HG02852 (cell line): ENCODE measurements around the gene MGRN1.
A peak's percentile ranks its signal among the peaks of the same experiment; 100 is the strongest.

Experiments
- ATAC-seq: cut with Tn5 transposase; IDR thresholded peaks from one replicate; pipeline ENCODE4 v1.9.1; 2021; ENCODE audit warnings: mild to moderate bottlenecking, moderate library complexity; ENCODE audit not compliant: unreplicated experiment

Gene MGRN1

GRCh38 chr16:4624015-4624826, at the start of gene MGRN1:
Gene MGRN1, plus strand, starts transcription at chr16:4624826. Its CDS starts 135 bp downstream, at chr16:4624961.
- ATAC-seq = peak; percentile 70

GRCh38 chr16:4574919-4575705, 49.5 kb upstream of the MGRN1 start:
- ATAC-seq = no peak

- ATAC-seq = no peak
Measured at GRCh38 chr16:4576008-4576407, 48.6 kb upstream of the MGRN1 start.

GRCh38 chr16:4578961-4579530, 45.6 kb upstream of the MGRN1 start:
- ATAC-seq = no peak

GRCh38 chr16:4580250-4580649, 44.4 kb upstream of the MGRN1 start:
- ATAC-seq = no peak

- no peak for ATAC-seq
Measured at GRCh38 chr16:4583906-4584305, 40.7 kb upstream of the MGRN1 start.

GRCh38 chr16:4586291-4586690, 38.3 kb upstream of the MGRN1 start:
- ATAC-seq = no peak

GRCh38 chr16:4588386-4588785, 36.2 kb upstream of the MGRN1 start:
- no peak for ATAC-seq

- ATAC-seq = no peak
Measured at GRCh38 chr16:4588961-4589360, 35.7 kb upstream of the MGRN1 start.

- ATAC-seq = no peak
Measured at GRCh38 chr16:4591191-4591590, 33.4 kb upstream of the MGRN1 start.

- ATAC-seq = no peak
Measured at GRCh38 chr16:4591706-4592470, 32.7 kb upstream of the MGRN1 start.

GRCh38 chr16:4593086-4593485, 31.5 kb upstream of the MGRN1 start:
- ATAC-seq = no peak

GRCh38 chr16:4594433-4595410, 29.9 kb upstream of the MGRN1 start:
- ATAC-seq = no peak

GRCh38 chr16:4597174-4597573, 27.5 kb upstream of the MGRN1 start:
- no peak for ATAC-seq

GRCh38 chr16:4599037-4599436, 25.6 kb upstream of the MGRN1 start:
- ATAC-seq = no peak

- no peak for ATAC-seq
Measured at GRCh38 chr16:4599545-4599944, 25.1 kb upstream of the MGRN1 start.

GRCh38 chr16:4601036-4601863, 23.4 kb upstream of the MGRN1 start:
- ATAC-seq = no peak

GRCh38 chr16:4601864-4602186, 22.8 kb upstream of the MGRN1 start:
- no peak for ATAC-seq

- ATAC-seq = no peak
Measured at GRCh38 chr16:4602331-4602730, 22.3 kb upstream of the MGRN1 start.
